Stimulated activated CD4-positive, alpha-beta T cell treated with anti-CD3 and anti-CD28 coated beads, Interleukin-4, amount 100 ng/mL, for 4 hours (primary cell): Measurements from ENCODE around the gene ZNF507.

Source experiments
- DNase-seq, 2 experiments: peaks; one replicate each; pipeline ENCODE4 v3.0.0-alpha.2; 2020

The ZNF507 gene

GRCh38 chr19:32339988-32340874, 5.2 kb upstream of the ZNF507 start:
- peak; percentile 19 to 41 for DNase-seq

GRCh38 chr19:32342695-32343094, 2.7 kb upstream of the ZNF507 start:
- no peak for DNase-seq

- no peak for DNase-seq
Observed at GRCh38 chr19:32343550-32344262, 1.7 kb upstream of the ZNF507 start.

- no peak for DNase-seq
Observed at GRCh38 chr19:32346901-32347300, 1.5 kb downstream of the ZNF507 start.

GRCh38 chr19:32347573-32347972, 2.2 kb downstream of the ZNF507 start:
- DNase-seq: no peak

GRCh38 chr19:32349051-32349450, 3.6 kb downstream of the ZNF507 start:
- DNase-seq: no peak

GRCh38 chr19:32349724-32350470, 4.5 kb downstream of the ZNF507 start:
- DNase-seq: no peak

- no peak for DNase-seq
Observed at GRCh38 chr19:32350471-32350865, 5.1 kb downstream of the ZNF507 start.

GRCh38 chr19:32350987-32351348, 5.6 kb downstream of the ZNF507 start:
- DNase-seq: no peak

GRCh38 chr19:32352241-32352630, 6.8 kb downstream of the ZNF507 start:
- DNase-seq: no peak

GRCh38 chr19:32354345-32354744, 8.9 kb downstream of the ZNF507 start:
- DNase-seq: no peak

- no peak for DNase-seq
Observed at GRCh38 chr19:32355309-32355708, 9.9 kb downstream of the ZNF507 start.

GRCh38 chr19:32357720-32358119, 12.3 kb downstream of the ZNF507 start:
- no peak for DNase-seq

- DNase-seq: no peak
Observed at GRCh38 chr19:32358321-32358720, 12.9 kb downstream of the ZNF507 start.

- no peak for DNase-seq
Observed at GRCh38 chr19:32359581-32359980, 14.2 kb downstream of the ZNF507 start.

- no peak for DNase-seq
Observed at GRCh38 chr19:32361574-32362317, 16.3 kb downstream of the ZNF507 start.

- no peak for DNase-seq
Observed at GRCh38 chr19:32362318-32362691, 16.9 kb downstream of the ZNF507 start.

GRCh38 chr19:32363175-32363574, 17.8 kb downstream of the ZNF507 start:
- no peak for DNase-seq

GRCh38 chr19:32363632-32364031, 18.2 kb downstream of the ZNF507 start:
- no peak for DNase-seq

- no peak for DNase-seq
Observed at GRCh38 chr19:32364040-32364439, 18.6 kb downstream of the ZNF507 start.

GRCh38 chr19:32367063-32367462, 21.7 kb downstream of the ZNF507 start:
- DNase-seq: no peak

GRCh38 chr19:32367948-32368536, 22.6 kb downstream of the ZNF507 start:
- no peak for DNase-seq

GRCh38 chr19:32368787-32369186, 23.4 kb downstream of the ZNF507 start:
- DNase-seq: no peak
